SK-N-SH treated with all-trans-retinoic acid at 6 μM for 48 hours (cell line): ENCODE measurements around the gene C16orf95.

Experiments used
- ATAC-seq: fragments of 200-7000 bp; cut with Tn5 transposase; 3 replicates; pipeline ENCODE4 v1.9.1; 2020; ENCODE audit warnings: mild to moderate bottlenecking, moderate library complexity
- ARNTL ChIP-seq: fragments of 450-650 bp; formaldehyde crosslinking; IDR thresholded peaks from 2 replicates; pipeline ENCODE4 v1.5.0; 2020; ENCODE audit warnings: low read depth, mild to moderate bottlenecking, moderate library complexity, borderline replicate concordance
- BACH2 ChIP-seq: fragments of 250-450 bp; sonication (Bioruptor Pico); IDR thresholded peaks from 2 replicates; pipeline ENCODE4 v1.9.0; 2021; ENCODE audit warnings: mild to moderate bottlenecking, borderline replicate concordance
- CREB5 ChIP-seq: fragments of 250-450 bp; sonication (Bioruptor Pico); IDR thresholded peaks from 2 replicates; pipeline ENCODE4 v1.5.1; 2020; ENCODE audit warnings: low read depth, mild to moderate bottlenecking, moderate library complexity
- ESRRG ChIP-seq: fragments of 250-450 bp; sonication (Bioruptor Pico); IDR thresholded peaks from 2 replicates; pipeline ENCODE4 v1.6.1; 2021; ENCODE audit warnings: mild to moderate bottlenecking
- GLIS3 ChIP-seq: fragments of 250-450 bp; sonication (Bioruptor Pico); IDR thresholded peaks from 2 replicates; pipeline ENCODE4 v1.5.0; 2020; ENCODE audit warnings: mild to moderate bottlenecking, moderate library complexity
- ISL1 ChIP-seq: fragments of 250-450 bp; sonication (Bioruptor Pico); IDR thresholded peaks from 2 replicates; pipeline ENCODE4 v2.1.2; 2022; ENCODE audit warnings: mild to moderate bottlenecking, moderate library complexity
- OSR1 ChIP-seq: fragments of 250-450 bp; sonication (Bioruptor Pico); IDR thresholded peaks from 2 replicates; pipeline ENCODE4 v1.8.0; 2022; ENCODE audit warnings: moderate library complexity, mild to moderate bottlenecking, inconsistent platforms
- PPARA ChIP-seq: fragments of 250-450 bp; sonication (Bioruptor Pico); IDR thresholded peaks from 2 replicates; pipeline ENCODE4 v1.5.0; 2020; ENCODE audit warnings: mild to moderate bottlenecking, borderline replicate concordance
- RARB ChIP-seq: fragments of 250-450 bp; sonication (Bioruptor Pico); IDR thresholded peaks from 2 replicates; pipeline ENCODE4 v1.8.0; 2021; ENCODE audit warnings: mild to moderate bottlenecking, moderate library complexity
- SNAI2 ChIP-seq: fragments of 250-450 bp; sonication (Bioruptor Pico); IDR thresholded peaks from 2 replicates; pipeline ENCODE4 v1.5.0; 2020; ENCODE audit warnings: mild to moderate bottlenecking, moderate library complexity
- TCF4 ChIP-seq: fragments of 250-450 bp; sonication (Bioruptor Pico); IDR thresholded peaks from 2 replicates; pipeline ENCODE4 v1.8.0; 2021; ENCODE audit warnings: mild to moderate bottlenecking, moderate library complexity, borderline replicate concordance
- TOX ChIP-seq: fragments of 250-450 bp; sonication (Bioruptor Pico); IDR thresholded peaks from 2 replicates; pipeline ENCODE4 v1.8.0; 2021; ENCODE audit warnings: mild to moderate bottlenecking, moderate library complexity, borderline replicate concordance
- ZC3H10 ChIP-seq: fragments of 250-450 bp; sonication (Bioruptor Pico); IDR thresholded peaks from 2 replicates; pipeline ENCODE4 v1.5.1; 2021; ENCODE audit warnings: mild to moderate bottlenecking, moderate library complexity
- ZFP3 ChIP-seq: fragments of 250-450 bp; sonication (Bioruptor Pico); IDR thresholded peaks from 2 replicates; pipeline ENCODE4 v1.5.0; 2020; ENCODE audit warnings: mild to moderate bottlenecking, moderate library complexity
- ZFP30 ChIP-seq: fragments of 450-650 bp; formaldehyde crosslinking; IDR thresholded peaks from 2 replicates; pipeline ENCODE4 v1.5.0; 2022; ENCODE audit warnings: mild to moderate bottlenecking, moderate library complexity
- ZNF70 ChIP-seq: fragments of 450-650 bp; formaldehyde crosslinking; IDR thresholded peaks from 2 replicates; pipeline ENCODE4 v1.5.0; 2020; ENCODE audit warnings: mild to moderate bottlenecking, moderate library complexity
- ZNF8 ChIP-seq: fragments of 450-650 bp; formaldehyde crosslinking; IDR thresholded peaks from 2 replicates; pipeline ENCODE4 v1.5.0; 2020; ENCODE audit warnings: mild to moderate bottlenecking, moderate library complexity
- TF ChIP-seq, protein P1 (sequence below): fragments of 250-450 bp; sonication (Bioruptor Pico); IDR thresholded peaks from 2 replicates; pipeline ENCODE4 v1.8.0; 2020; ENCODE audit warnings: mild to moderate bottlenecking, moderate library complexity, borderline replicate concordance
- TF ChIP-seq, protein P2 (sequence below): fragments of 250-450 bp; sonication (Bioruptor Pico); IDR thresholded peaks from 2 replicates; pipeline ENCODE4 v1.5.0; 2020; ENCODE audit warnings: mild to moderate bottlenecking, moderate library complexity
- TF ChIP-seq, protein P3 (sequence below): fragments of 250-450 bp; sonication (Bioruptor Pico); IDR thresholded peaks from 2 replicates; pipeline ENCODE4 v1.5.1; 2021; ENCODE audit warnings: mild to moderate bottlenecking, moderate library complexity

The C16orf95 gene

DNA sequence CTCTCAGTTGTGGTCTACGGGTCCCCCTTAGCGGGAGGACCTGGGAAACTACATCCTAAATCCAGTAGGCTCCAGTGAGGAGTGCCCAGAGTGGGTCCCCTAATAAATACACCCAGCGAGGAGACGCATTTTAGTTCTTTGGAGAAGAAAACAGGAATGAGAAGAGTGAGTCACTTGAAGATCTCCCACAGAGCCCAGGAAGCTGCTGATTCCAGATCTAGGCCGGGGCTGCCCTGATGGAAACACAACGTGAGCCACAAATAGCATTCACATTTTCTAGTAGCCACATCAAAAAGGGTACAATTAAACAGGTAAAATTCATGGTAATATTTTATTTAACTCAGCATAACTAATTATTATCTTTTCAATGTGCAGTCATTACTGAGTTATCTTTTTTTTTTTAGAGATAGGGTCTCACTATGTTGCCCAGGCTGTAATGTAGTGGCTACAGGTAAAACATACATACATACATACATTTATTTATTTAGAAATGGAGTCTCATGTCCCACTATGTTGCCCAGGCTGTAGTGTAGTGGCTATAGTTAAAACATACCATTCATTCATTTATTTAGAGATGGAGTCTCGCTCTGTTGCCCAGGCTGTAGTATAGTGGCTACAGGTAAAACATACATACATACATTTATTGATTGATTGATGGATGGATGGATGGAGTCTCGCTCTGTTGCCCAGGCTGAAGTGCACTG is 44.9 kb upstream of the C16orf95 start:
- no peak for ATAC-seq
- no peak for TF ChIP-seq ZC3H10 (CRISPR knock-in tag)
- no peak for TF ChIP-seq OSR1 (CRISPR knock-in tag)
- no peak for TF ChIP-seq PPARA (CRISPR knock-in tag)
- no peak for TF ChIP-seq ZFP30 (CRISPR knock-in tag)
- TF ChIP-seq ARNTL (CRISPR knock-in tag) = no peak
- TF ChIP-seq ISL1 (CRISPR knock-in tag) = no peak
- no peak for TF ChIP-seq CREB5 (CRISPR knock-in tag)
- no peak for TF ChIP-seq ZFP3 (CRISPR knock-in tag)
- TF ChIP-seq SNAI2 (CRISPR knock-in tag) = no peak

GRCh38 chr16:87360862-87361610 is 43.8 kb upstream of the C16orf95 start:
- TF ChIP-seq, protein P1, sequence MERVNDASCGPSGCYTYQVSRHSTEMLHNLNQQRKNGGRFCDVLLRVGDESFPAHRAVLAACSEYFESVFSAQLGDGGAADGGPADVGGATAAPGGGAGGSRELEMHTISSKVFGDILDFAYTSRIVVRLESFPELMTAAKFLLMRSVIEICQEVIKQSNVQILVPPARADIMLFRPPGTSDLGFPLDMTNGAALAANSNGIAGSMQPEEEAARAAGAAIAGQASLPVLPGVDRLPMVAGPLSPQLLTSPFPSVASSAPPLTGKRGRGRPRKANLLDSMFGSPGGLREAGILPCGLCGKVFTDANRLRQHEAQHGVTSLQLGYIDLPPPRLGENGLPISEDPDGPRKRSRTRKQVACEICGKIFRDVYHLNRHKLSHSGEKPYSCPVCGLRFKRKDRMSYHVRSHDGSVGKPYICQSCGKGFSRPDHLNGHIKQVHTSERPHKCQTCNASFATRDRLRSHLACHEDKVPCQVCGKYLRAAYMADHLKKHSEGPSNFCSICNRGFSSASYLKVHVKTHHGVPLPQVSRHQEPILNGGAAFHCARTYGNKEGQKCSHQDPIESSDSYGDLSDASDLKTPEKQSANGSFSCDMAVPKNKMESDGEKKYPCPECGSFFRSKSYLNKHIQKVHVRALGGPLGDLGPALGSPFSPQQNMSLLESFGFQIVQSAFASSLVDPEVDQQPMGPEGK = no peak
- TF ChIP-seq CREB5 (CRISPR knock-in tag) = no peak
- TF ChIP-seq ZNF70 (CRISPR knock-in tag) = no peak
- no peak for TF ChIP-seq SNAI2 (CRISPR knock-in tag)
- no peak for TF ChIP-seq ZNF8 (CRISPR knock-in tag)
- no peak for TF ChIP-seq GLIS3 (CRISPR knock-in tag)
- no peak for TF ChIP-seq ISL1 (CRISPR knock-in tag)
- no peak for TF ChIP-seq ESRRG (CRISPR knock-in tag)
- no peak for TF ChIP-seq TCF4 (CRISPR knock-in tag)
- no peak for TF ChIP-seq ZC3H10 (CRISPR knock-in tag)
- ATAC-seq = no peak

GRCh38 chr16:87359121-87359520 is 41.9 kb upstream of the C16orf95 start:
- no peak for TF ChIP-seq OSR1 (CRISPR knock-in tag)
- no peak for TF ChIP-seq RARB (CRISPR knock-in tag)
- TF ChIP-seq CREB5 (CRISPR knock-in tag) = no peak
- no peak for TF ChIP-seq ZNF70 (CRISPR knock-in tag)
- no peak for ATAC-seq

DNA sequence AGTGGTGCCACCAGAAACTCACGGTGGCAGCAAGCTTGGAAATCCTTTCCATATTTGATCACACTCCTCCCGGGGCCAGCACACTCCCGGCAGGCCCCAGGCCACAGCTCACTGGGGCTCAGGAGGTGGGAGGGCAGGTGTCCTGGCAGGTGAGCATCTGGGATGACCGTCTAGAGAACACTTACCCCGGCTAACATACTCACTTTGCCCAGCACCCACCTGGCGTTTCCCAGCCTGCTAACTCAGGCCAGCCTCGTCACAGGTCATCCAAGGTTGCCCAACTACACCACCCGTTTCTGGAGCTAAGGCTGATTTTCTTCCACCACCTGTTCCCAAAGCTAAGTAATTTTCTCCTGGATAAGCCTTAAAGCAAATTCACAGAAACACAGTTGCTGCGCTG is 41.5 kb upstream of the C16orf95 start:
- ATAC-seq = no peak
- TF ChIP-seq ARNTL (CRISPR knock-in tag) (no peak), BACH2 (no peak), ZNF8 (CRISPR knock-in tag) (no peak), SNAI2 (CRISPR knock-in tag) (no peak), ISL1 (CRISPR knock-in tag) (no peak), ZFP3 (CRISPR knock-in tag) (no peak), GLIS3 (CRISPR knock-in tag) (no peak), ZNF70 (CRISPR knock-in tag) (no peak), TOX (CRISPR knock-in tag) (no peak)
- TF ChIP-seq, protein P2, sequence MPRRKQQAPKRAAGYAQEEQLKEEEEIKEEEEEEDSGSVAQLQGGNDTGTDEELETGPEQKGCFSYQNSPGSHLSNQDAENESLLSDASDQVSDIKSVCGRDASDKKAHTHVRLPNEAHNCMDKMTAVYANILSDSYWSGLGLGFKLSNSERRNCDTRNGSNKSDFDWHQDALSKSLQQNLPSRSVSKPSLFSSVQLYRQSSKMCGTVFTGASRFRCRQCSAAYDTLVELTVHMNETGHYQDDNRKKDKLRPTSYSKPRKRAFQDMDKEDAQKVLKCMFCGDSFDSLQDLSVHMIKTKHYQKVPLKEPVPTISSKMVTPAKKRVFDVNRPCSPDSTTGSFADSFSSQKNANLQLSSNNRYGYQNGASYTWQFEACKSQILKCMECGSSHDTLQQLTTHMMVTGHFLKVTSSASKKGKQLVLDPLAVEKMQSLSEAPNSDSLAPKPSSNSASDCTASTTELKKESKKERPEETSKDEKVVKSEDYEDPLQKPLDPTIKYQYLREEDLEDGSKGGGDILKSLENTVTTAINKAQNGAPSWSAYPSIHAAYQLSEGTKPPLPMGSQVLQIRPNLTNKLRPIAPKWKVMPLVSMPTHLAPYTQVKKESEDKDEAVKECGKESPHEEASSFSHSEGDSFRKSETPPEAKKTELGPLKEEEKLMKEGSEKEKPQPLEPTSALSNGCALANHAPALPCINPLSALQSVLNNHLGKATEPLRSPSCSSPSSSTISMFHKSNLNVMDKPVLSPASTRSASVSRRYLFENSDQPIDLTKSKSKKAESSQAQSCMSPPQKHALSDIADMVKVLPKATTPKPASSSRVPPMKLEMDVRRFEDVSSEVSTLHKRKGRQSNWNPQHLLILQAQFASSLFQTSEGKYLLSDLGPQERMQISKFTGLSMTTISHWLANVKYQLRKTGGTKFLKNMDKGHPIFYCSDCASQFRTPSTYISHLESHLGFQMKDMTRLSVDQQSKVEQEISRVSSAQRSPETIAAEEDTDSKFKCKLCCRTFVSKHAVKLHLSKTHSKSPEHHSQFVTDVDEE (CRISPR knock-in tag) = no peak
- TF ChIP-seq, protein P3, sequence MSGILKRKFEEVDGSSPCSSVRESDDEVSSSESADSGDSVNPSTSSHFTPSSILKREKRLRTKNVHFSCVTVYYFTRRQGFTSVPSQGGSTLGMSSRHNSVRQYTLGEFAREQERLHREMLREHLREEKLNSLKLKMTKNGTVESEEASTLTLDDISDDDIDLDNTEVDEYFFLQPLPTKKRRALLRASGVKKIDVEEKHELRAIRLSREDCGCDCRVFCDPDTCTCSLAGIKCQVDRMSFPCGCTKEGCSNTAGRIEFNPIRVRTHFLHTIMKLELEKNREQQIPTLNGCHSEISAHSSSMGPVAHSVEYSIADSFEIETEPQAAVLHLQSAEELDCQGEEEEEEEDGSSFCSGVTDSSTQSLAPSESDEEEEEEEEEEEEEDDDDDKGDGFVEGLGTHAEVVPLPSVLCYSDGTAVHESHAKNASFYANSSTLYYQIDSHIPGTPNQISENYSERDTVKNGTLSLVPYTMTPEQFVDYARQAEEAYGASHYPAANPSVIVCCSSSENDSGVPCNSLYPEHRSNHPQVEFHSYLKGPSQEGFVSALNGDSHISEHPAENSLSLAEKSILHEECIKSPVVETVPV (CRISPR knock-in tag) = no peak
- TF ChIP-seq, all 23 proteins: peak for 0
